Kidney (tissue), 14 donors: Measurements from ENCODE around the gene PTRH2. TPM values are rescaled to one million over a fixed set of nuclear protein-coding genes. Genes with fewer than 3 reads are reported as not detected.

Experiments used
- DNase-seq, 5 donors: peaks; one replicate each; pipeline ENCODE4 v3.0.0-alpha.2; 2013 to 2020
- FAIRE-seq: peaks from 2 replicates; lab custom pipeline; 2012; peaks lifted over from hg19 to GRCh38; lab: Jason Lieb, UNC
- H3K27ac ChIP-seq, 2 donors: one replicate each; pipeline ENCODE4 v1.7.0; 2013; ENCODE audit warnings: low read depth in 2 of 2, low read length in 2 of 2, inconsistent platforms in 1 of 2
- H3K27me3 ChIP-seq: one replicate; pipeline ENCODE4 v1.7.1; 2013; ENCODE audit warnings: low read length, inconsistent platforms; ENCODE audit not compliant: control insufficient read depth, insufficient read depth
- H3K36me3 ChIP-seq, 3 donors: one replicate each; pipeline versions ENCODE4 v1.7.0 to v1.7.1; 2013; ENCODE audit warnings: low read length in 3 of 3, control low read depth in 1 of 3, inconsistent platforms in 1 of 3; ENCODE audit not compliant: insufficient read depth in 3 of 3, control insufficient read depth in 2 of 3
- H3K4me1 ChIP-seq, 3 donors: one replicate each; pipeline versions ENCODE4 v1.7.0 to v1.7.1; 2013; ENCODE audit warnings: low read length in 3 of 3, inconsistent platforms in 1 of 3, low read depth in 1 of 3; ENCODE audit not compliant: control insufficient read depth in 2 of 3, insufficient read depth in 2 of 3
- H3K4me3 ChIP-seq, 3 donors: one replicate each; pipeline versions ENCODE4 v1.7.0 to v1.8.1; 2013; ENCODE audit warnings: low read length in 3 of 3, control low read depth in 1 of 3, inconsistent platforms in 1 of 3
- H3K9ac ChIP-seq, 3 donors: one replicate each; pipeline versions ENCODE4 v1.7.0 to v1.7.1; 2013; ENCODE audit warnings: low read length in 3 of 3, control low read depth in 1 of 3, inconsistent platforms in 1 of 3
- H3K9me3 ChIP-seq, 3 donors: one replicate each; pipeline versions ENCODE4 v1.7.0 to v1.7.1; 2013; ENCODE audit warnings: low read length in 3 of 3, control low read depth in 1 of 3, inconsistent platforms in 1 of 3; ENCODE audit not compliant: control insufficient read depth in 2 of 3, insufficient read depth in 1 of 3
- CTCF ChIP-seq: IDR thresholded peaks from 3 replicates; pipeline ENCODE4 v1.5.1; 2012; ENCODE audit warnings: mild to moderate bottlenecking, moderate library complexity, borderline replicate concordance; ENCODE audit not compliant: insufficient read depth; ENCODE audit errors: extremely low read depth
- intact Hi-C: fragments of 100-400 bp; cut with DNase I; formaldehyde crosslinking; loops from one replicate; pipeline ENCODE4 v1.11.1; 2022
- polyA plus RNA-seq: library from polyadenylated mRNA; stranded (reverse); fragments of 350-450 nt; fragmentation: Illumina TruSeq; extraction: RNeasy Lipid Tissue Mini Kit (QIAGEN cat#74804); gene quantifications from one replicate; pipeline ENCODE4 v1.2.3, GENCODE V29; 2014; ENCODE audit warnings: low read depth, low replicate concordance; ENCODE audit not compliant: insufficient read depth
- total RNA-seq: library from RNA; stranded (reverse); fragmentation: NEBNext Ultra II Directional; extraction: Animal tissue kit (Norgen Biotek cat#: 25700); gene quantifications from one replicate; pipeline ENCODE4 v1.2.1, GENCODE V29; 2021
- donor health status: control.
- donor health status: control.
- donor health status: control.
- donor health status: control.
- donor health status: control.
- donor health status: DM: yes; HTN: yes; CAD: no.
- donor health status: Normal renal cell carcinoma (clear cell type).

Gene PTRH2
- total and polyA plus RNA-seq, 2 donors from 2014 or later: 17.3 to 27.6 TPM

GRCh38 chr17:59652119-59652518, 55.1 kb downstream of the PTRH2 start:
- H3K4me3 ChIP-seq: no peak overlapping the region
- FAIRE-seq: no peak
- TF ChIP-seq CTCF: no peak

GRCh38 chr17:59651346-59651745, 55.9 kb downstream of the PTRH2 start:
- intact Hi-C loops: no loop called here
- DNase-seq (no peak), FAIRE-seq (no peak)
- TF ChIP-seq CTCF: no peak
- no peaks in the 10 kb centered on the region for H3K27me3 ChIP-seq
- no peak overlapping the region for H3K9ac ChIP-seq
- H3K27ac ChIP-seq: no peak overlapping the region
- peaks cover 0 to 7% (median 0%) of the 10 kb centered on the region in 3 donors for H3K9me3 ChIP-seq
- no peaks in the 10 kb centered on the region for H3K4me1 ChIP-seq
- H3K4me3 ChIP-seq: no peak overlapping the region
- peaks cover 17 to 69% (median 24%) of the 10 kb centered on the region in 3 donors for H3K36me3 ChIP-seq

More at GRCh38 chr17:59652119-59652518, 55.1 kb downstream of the PTRH2 start:
- Histone ChIP-seq H3K4me1 (no peaks in the 10 kb centered on the region), H3K27me3 (no peaks in the 10 kb centered on the region), H3K36me3 (peaks cover 17 to 71% (median 24%) of the 10 kb centered on the region in 3 donors), H3K9ac (no peak overlapping the region), H3K27ac (no peak overlapping the region), H3K9me3 (peaks cover 0 to 7% (median 0%) of the 10 kb centered on the region in 3 donors)
- no peak for DNase-seq
- intact Hi-C loops: no loop called here

- no peak overlapping the region for H3K4me3 ChIP-seq
- no peak for DNase-seq
- intact Hi-C loops: no loop called here
These were observed 56.6 kb downstream of the PTRH2 start for GRCh38 chr17:59650642-59651041.

More at GRCh38 chr17:59650642-59651041, 56.6 kb downstream of the PTRH2 start:
- Histone ChIP-seq H3K4me1 (no peaks in the 10 kb centered on the region), H3K36me3 (peaks cover 17 to 62% (median 22%) of the 10 kb centered on the region in 3 donors), H3K9ac (no peak overlapping the region), H3K9me3 (peaks cover 0 to 7% (median 0%) of the 10 kb centered on the region in 3 donors), H3K27ac (no peak overlapping the region), H3K27me3 (no peaks in the 10 kb centered on the region)
- no peak for FAIRE-seq
- no peak for TF ChIP-seq CTCF
